ENCODE measurements around the gene TOM1. TPM values are rescaled to one million over a fixed set of nuclear protein-coding genes. Genes with fewer than 3 reads are reported as not detected.

The TOM1 gene
- total and polyA plus RNA-seq, 2 donors (not counting 1 experiment from before 2014, with no cell fraction given), result 25.3 to 53.2 TPM

GRCh38 chr22:35258191-35258988, 41.3 kb upstream of the TOM1 start:
- peaks cover 12 to 15% of the 10 kb centered on the region in 2 donors for H3K4me1 ChIP-seq (ENCODE audit: control insufficient read depth in 2 of 2, insufficient read depth in 2 of 2, low read length in 2 of 2)

More at GRCh38 chr22:35258191-35258988, 41.3 kb upstream of the TOM1 start:
- Mint-ChIP-seq H3K4me1 (peaks cover 21% of the 10 kb centered on the region), H3K27ac (peak overlapping the region; percentile 94), H3K4me3 (peak overlapping the region; percentile 92), H3K9me3 (ENCODE audit: insufficient read depth) (no peaks in the 10 kb centered on the region), H3K27me3 (no peaks in the 10 kb centered on the region)
- Histone ChIP-seq H3K79me2 (ENCODE audit: control insufficient read depth, insufficient read depth, low read length) (peaks cover 33% of the 10 kb centered on the region), H3K27me3 (replicated peaks in 1 of 4; ENCODE audit: control extremely low read depth in 1 of 4, control insufficient read depth in 3 of 4, insufficient read depth in 4 of 4, low read length in 3 of 4) (no peaks in the 10 kb centered on the region), H3K27ac (ENCODE audit: low read length in 2 of 2) (peak overlapping the region; percentile 71 to 91), H3K9me3 (ENCODE audit: control extremely low read depth in 1 of 3, control insufficient read depth in 2 of 3, insufficient read depth in 1 of 3, low read length in 2 of 3) (no peaks in the 10 kb centered on the region), H3K36me3 (replicated peaks in 1 of 2; ENCODE audit: control extremely low read depth in 1 of 2, control insufficient read depth in 1 of 2, extremely low read depth in 1 of 2, insufficient read depth in 2 of 2, low read length in 1 of 2) (peaks cover 0 to 9% of the 10 kb centered on the region in 2 experiments), H3K4me2 (replicated peaks; ENCODE audit: low read depth, low read length, poor library complexity, severe bottlenecking) (peak overlapping the region; percentile 83), H2AFZ (ENCODE audit: insufficient read depth, low read depth, low read length, poor library complexity, severe bottlenecking) (peak overlapping the region; percentile 94), H3K9ac (ENCODE audit: low read length) (peak overlapping the region; percentile 95), H4K20me1 (ENCODE audit: control insufficient read depth, insufficient read depth, low read length, poor library complexity, severe bottlenecking) (no peaks in the 10 kb centered on the region), H3K4me3 (ENCODE audit: control extremely low read depth in 1 of 5, extremely low read depth in 1 of 5, insufficient read depth in 1 of 5, low read depth in 2 of 5, low read length in 4 of 5) (peak overlapping the region; percentile 53 to 79 (median 71))
- POLR2A ChIA-PET, result interaction anchor here (1.0 to 2.3 kb wide), 3 partner anchors 41 to 152 kb away, joined by 3 to 20 read pairs (median 4); partner anchors contain the start of gene TOM1
- TF ChIP-seq EZH2 (IDR thresholded peaks at IDR 0.05; ENCODE audit: borderline replicate concordance, insufficient read depth, low read depth, low read length, poor library complexity, severe bottlenecking), result no peak
- TF ChIP-seq, protein P1, sequence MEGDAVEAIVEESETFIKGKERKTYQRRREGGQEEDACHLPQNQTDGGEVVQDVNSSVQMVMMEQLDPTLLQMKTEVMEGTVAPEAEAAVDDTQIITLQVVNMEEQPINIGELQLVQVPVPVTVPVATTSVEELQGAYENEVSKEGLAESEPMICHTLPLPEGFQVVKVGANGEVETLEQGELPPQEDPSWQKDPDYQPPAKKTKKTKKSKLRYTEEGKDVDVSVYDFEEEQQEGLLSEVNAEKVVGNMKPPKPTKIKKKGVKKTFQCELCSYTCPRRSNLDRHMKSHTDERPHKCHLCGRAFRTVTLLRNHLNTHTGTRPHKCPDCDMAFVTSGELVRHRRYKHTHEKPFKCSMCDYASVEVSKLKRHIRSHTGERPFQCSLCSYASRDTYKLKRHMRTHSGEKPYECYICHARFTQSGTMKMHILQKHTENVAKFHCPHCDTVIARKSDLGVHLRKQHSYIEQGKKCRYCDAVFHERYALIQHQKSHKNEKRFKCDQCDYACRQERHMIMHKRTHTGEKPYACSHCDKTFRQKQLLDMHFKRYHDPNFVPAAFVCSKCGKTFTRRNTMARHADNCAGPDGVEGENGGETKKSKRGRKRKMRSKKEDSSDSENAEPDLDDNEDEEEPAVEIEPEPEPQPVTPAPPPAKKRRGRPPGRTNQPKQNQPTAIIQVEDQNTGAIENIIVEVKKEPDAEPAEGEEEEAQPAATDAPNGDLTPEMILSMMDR (IDR thresholded peaks at IDR 0.05), result no peak
- WGBS (ENCODE audit: insufficient coverage), result 78% methylated on average over 13 of the region's 23 CpGs
- CTCF ChIA-PET, result interaction anchor here (0.7 to 1.7 kb wide), 8 partner anchors 8 to 93 kb away, joined by 3 to 8 read pairs (median 4); partner anchors contain the start of gene TOM1
- DNase-seq (no peak), ATAC-seq (ENCODE audit: low read depth) (no peak)
- intact Hi-C loops (cut with micrococcal nuclease), result loop anchor here (5.0 kb wide), 2 partner anchors 94 to 1269 kb away; partner anchors contain the start of gene EIF3D

Measured in B cell (primary cell).